Tibial artery (tissue), 4 donors: Measurements from ENCODE around the gene TREH.
A peak's percentile ranks its signal among the peaks of the same experiment; 100 is the strongest.

Experiments used
- DNase-seq, 2 donors: peaks; one replicate each; pipeline ENCODE4 v3.0.0-alpha.2; 2019
- H3K27ac ChIP-seq, 2 donors: fragments of 200-600 bp; sonication (generic) in 1 of 2; 1 replicate in 1 of 2; 2 replicates in 1 of 2; pipeline ENCODE4 v1.5.1; 2018 to 2019; ENCODE audit warnings: mild to moderate bottlenecking in 1 of 2
- H3K27me3 ChIP-seq, 2 donors: fragments of 200-600 bp; sonication (generic) in 1 of 2; one replicate each; pipeline versions ENCODE4 v1.5.1 to v1.6.0; 2016 to 2019
- H3K36me3 ChIP-seq, 3 donors: fragments of 200-600 bp; sonication (generic) in 2 of 3; one replicate each; pipeline ENCODE4 v1.5.1; 2016 to 2019; ENCODE audit warnings: mild to moderate bottlenecking in 2 of 3
- H3K4me1 ChIP-seq, 4 donors: fragments of 200-600 bp; sonication (generic) in 2 of 4; 1 replicate in 3 of 4; 2 replicates in 1 of 4; pipeline ENCODE4 v1.5.1; 2016 to 2019
- H3K4me3 ChIP-seq, 2 donors: fragments of 200-600 bp; sonication (generic) in 1 of 2; 1 replicate in 1 of 2; 2 replicates in 1 of 2; pipeline ENCODE4 v1.5.1; 2018 to 2019; ENCODE audit warnings: mild to moderate bottlenecking in 2 of 2
- H3K9me3 ChIP-seq, 3 donors: fragments of 200-600 bp; sonication (generic) in 1 of 3; one replicate each; pipeline ENCODE4 v1.5.1; 2016 to 2019
- intact Hi-C: fragments of 100-400 bp; cut with DNase I; formaldehyde crosslinking; loops from one replicate; pipeline ENCODE4 v1.15.0; 2023; ENCODE audit warnings: low total_unique reads
- TF ChIP-seq, protein P1 (sequence below), 2 experiments: fragments of 200-600 bp in 1 of 2; fragments of 450-650 bp in 1 of 2; IDR thresholded peaks; one replicate each; pipeline ENCODE4 v1.5.1; 2017 to 2019; ENCODE audit warnings: antibody characterized with exemption in 2 of 2, mild to moderate bottlenecking in 1 of 2, moderate library complexity in 1 of 2

TREH gene

GRCh38 chr11:118644496-118644895 lies 35.0 kb downstream of the TREH start:
- DNase-seq = no peak
- Histone ChIP-seq H3K27ac (no peak overlapping the region), H3K4me3 (no peak overlapping the region), H3K27me3 (no peaks in the 10 kb centered on the region), H3K4me1 (peaks cover 0 to 21% (median 0%) of the 10 kb centered on the region in 4 donors), H3K9me3 (no peaks in the 10 kb centered on the region), H3K36me3 (peaks cover 54 to 98% (median 94%) of the 10 kb centered on the region in 3 donors)
- TF ChIP-seq, protein P1, sequence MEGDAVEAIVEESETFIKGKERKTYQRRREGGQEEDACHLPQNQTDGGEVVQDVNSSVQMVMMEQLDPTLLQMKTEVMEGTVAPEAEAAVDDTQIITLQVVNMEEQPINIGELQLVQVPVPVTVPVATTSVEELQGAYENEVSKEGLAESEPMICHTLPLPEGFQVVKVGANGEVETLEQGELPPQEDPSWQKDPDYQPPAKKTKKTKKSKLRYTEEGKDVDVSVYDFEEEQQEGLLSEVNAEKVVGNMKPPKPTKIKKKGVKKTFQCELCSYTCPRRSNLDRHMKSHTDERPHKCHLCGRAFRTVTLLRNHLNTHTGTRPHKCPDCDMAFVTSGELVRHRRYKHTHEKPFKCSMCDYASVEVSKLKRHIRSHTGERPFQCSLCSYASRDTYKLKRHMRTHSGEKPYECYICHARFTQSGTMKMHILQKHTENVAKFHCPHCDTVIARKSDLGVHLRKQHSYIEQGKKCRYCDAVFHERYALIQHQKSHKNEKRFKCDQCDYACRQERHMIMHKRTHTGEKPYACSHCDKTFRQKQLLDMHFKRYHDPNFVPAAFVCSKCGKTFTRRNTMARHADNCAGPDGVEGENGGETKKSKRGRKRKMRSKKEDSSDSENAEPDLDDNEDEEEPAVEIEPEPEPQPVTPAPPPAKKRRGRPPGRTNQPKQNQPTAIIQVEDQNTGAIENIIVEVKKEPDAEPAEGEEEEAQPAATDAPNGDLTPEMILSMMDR (IDR thresholded peaks at IDR 0.05) = no peak
- intact Hi-C loops = no loop called here

DNA sequence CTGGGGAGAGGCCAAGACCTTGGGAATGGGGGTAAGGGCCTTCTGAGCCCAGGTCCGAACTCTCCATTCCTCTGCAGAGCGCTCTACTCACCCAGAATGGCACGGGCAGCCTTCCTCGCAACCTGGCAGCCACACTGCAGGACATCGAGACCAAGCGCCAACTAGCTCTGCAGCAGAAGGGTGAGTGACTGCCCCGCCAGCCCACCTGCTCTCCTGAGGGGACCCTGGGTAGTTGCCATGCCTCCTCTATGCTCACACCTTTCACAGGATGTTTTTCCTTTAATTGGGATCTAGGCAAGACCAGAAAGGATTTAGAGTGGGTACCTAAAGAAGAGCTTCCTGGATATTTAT lies 35.5 kb downstream of the TREH start:
- Histone ChIP-seq H3K9me3 (no peaks in the 10 kb centered on the region), H3K4me3 (no peak overlapping the region), H3K36me3 (peaks cover 56 to 98% (median 94%) of the 10 kb centered on the region in 3 donors), H3K27me3 (no peaks in the 10 kb centered on the region), H3K4me1 (peaks cover 0 to 22% (median 0%) of the 10 kb centered on the region in 4 donors), H3K27ac (peak overlapping the region in 1 of 2 donors; percentile 7)
- TF ChIP-seq, protein P1 (IDR thresholded peaks at IDR 0.05) = no peak
- no peak for DNase-seq
- intact Hi-C loops = no loop called here

- H3K36me3 ChIP-seq = peaks cover 56 to 98% (median 93%) of the 10 kb centered on the region in 3 donors
- no peaks in the 10 kb centered on the region for H3K9me3 ChIP-seq
- H3K27me3 ChIP-seq = no peaks in the 10 kb centered on the region
- H3K27ac ChIP-seq = peak overlapping the region in 1 of 2 donors; percentile 7
- TF ChIP-seq, protein P1 (IDR thresholded peaks at IDR 0.05) = no peak
- H3K4me1 ChIP-seq = peaks cover 0 to 22% (median 0%) of the 10 kb centered on the region in 4 donors
- intact Hi-C loops = no loop called here
- no peak for DNase-seq
- H3K4me3 ChIP-seq = no peak overlapping the region
Observed at GRCh38 chr11:118643142-118643994, 36.1 kb downstream of the TREH start.

- TF ChIP-seq, protein P1 (IDR thresholded peaks at IDR 0.05) = no peak
- H3K9me3 ChIP-seq = no peaks in the 10 kb centered on the region
- intact Hi-C loops = no loop called here
- peaks cover 0 to 22% (median 0%) of the 10 kb centered on the region in 4 donors for H3K4me1 ChIP-seq
- no peaks in the 10 kb centered on the region for H3K27me3 ChIP-seq
- no peak overlapping the region for H3K27ac ChIP-seq
- peaks cover 41 to 97% (median 93%) of the 10 kb centered on the region in 3 donors for H3K36me3 ChIP-seq
- no peak overlapping the region for H3K4me3 ChIP-seq
- no peak for DNase-seq
Observed at GRCh38 chr11:118641397-118642019, 37.9 kb downstream of the TREH start.

GRCh38 chr11:118640332-118641154 lies 38.9 kb downstream of the TREH start:
- intact Hi-C loops = no loop called here
- TF ChIP-seq, protein P1 (IDR thresholded peaks at IDR 0.05) = peak in 1 of 2 experiments; percentile 7
- DNase-seq = no peak
- no peaks in the 10 kb centered on the region for H3K9me3 ChIP-seq
- no peak overlapping the region for H3K27ac ChIP-seq
- H3K4me1 ChIP-seq = peaks cover 0 to 26% (median 3%) of the 10 kb centered on the region in 4 donors
- H3K27me3 ChIP-seq = no peaks in the 10 kb centered on the region
- H3K4me3 ChIP-seq = no peak overlapping the region
- H3K36me3 ChIP-seq = peaks cover 33 to 97% (median 95%) of the 10 kb centered on the region in 3 donors
